ENCODE results near the gene MAP3K5.
A peak's percentile ranks its signal among the peaks of the same experiment; 100 is the strongest.

Gene MAP3K5

DNA sequence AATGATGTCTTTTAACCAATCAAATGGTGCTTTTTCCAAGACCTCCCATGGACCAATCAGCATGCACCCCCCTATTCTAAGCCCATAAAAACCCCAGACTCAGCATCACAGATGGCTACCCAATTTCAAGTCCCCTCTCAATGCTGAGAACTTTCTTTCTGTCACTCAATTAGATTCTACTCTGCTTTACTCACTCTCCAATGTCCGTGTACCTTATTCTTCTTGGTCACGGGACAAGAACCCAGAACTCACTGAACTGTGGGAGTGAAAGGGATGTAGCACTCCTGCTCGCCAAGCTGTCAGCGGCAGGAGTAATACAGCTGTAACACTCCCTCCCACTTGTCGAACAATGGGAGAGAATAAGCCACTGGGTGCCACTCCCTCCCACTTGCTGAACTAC is 221.2 kb downstream of the MAP3K5 start:
- no peak for DNase-seq (ENCODE audit: low spot score)

DNA sequence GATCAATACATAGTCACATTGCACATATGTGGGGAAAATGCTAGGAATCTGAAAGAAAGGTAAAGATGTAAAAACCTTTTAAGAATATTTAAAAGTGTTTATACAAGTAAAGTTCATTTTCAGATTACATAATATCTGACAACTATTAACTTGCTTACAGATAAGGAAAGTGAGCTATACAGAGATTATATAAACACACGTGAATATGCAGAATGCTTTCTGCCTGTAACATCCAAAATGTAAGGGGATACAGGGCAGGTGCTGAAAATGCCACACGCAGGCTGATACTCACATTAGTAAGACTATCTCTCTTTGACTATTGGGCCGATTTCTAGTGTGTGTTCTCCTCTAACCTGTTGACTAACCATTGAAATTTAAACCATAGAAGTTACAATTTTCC is 224.1 kb downstream of the MAP3K5 start:
- DNase-seq (ENCODE audit: low spot score), result no peak

DNA sequence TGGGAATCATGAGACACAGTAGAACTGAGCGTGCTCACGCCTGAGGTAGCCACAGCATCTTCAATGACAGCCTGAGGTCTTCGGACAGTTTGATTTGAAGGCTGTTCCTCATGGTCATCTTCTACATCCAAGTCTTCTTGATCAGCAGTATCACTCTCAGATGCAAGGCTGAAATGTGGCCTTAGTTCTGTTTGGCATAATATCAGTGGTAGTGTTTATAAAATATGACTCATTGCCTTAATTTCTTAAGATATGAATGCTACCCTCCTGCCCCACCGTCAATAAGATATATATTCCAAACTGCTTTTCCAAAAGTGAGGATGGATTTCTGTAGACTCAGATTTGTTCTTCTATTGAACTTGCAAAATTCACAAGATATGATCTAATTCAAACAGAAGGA is 224.6 kb downstream of the MAP3K5 start:
- no peak for DNase-seq (ENCODE audit: low spot score)

DNA sequence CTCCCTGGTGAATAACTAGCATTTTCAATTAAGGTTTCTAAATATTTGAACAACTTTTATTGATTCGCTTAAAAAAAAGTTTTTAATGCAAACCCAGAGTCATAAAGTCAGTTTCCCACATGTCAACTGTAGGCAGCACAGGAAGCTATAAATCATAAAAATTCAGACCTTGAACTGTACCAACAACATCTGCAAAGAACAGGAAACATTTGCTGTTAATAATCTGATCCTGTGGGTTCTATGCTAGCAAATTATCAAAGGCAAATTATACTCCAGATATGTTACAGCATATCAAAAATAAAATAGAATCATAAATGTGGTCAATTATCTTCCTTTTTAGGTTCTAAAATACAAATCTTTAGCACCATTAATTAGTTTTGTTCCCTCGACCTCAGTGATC is 225.4 kb downstream of the MAP3K5 start:
- no peak for DNase-seq (ENCODE audit: low spot score)

DNA sequence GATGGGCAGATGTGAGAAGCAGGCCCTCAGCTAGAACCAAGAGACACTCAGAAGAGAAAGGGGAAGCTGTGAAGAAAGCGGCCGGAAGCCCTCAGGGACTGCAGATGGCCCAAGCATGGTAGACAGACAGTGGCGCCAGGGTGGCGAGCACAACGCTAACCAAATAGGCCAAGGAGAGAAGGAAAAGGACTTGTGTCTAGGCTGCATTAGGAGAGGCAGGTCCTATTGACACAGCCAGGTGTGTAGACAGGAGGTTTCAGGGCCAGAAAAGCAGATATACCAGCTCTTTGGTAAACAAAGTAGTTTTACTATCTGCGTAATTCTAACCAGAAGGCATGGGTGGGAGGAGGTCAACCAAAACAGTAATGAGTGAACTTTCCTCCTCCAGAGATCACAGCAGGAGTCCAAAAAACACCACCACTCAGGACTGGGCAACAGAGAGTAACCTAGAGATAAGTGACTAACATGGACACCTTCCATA is 226.2 kb downstream of the MAP3K5 start:
- no peak for DNase-seq (ENCODE audit: low spot score)

DNA sequence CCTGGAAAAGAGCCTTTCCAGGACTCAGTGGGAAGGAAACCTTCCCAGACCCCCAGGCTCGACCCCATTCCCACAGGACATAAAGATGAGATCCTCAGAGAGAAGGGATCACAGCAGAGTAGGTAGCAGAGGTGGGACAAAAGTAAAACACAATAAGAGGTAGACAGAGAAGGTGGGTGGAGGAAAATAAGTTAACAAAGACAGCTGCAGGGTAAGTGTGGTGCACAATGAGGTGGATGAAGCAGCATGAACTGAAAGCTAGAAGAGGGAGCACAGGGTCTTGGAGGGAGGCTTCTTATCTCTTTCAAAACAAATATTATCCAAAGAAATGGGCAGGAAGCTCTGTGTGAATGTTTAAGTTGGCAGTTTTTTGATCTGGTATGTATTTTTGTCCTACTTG is 228.1 kb downstream of the MAP3K5 start:
- no peak for DNase-seq (ENCODE audit: low spot score)

DNA sequence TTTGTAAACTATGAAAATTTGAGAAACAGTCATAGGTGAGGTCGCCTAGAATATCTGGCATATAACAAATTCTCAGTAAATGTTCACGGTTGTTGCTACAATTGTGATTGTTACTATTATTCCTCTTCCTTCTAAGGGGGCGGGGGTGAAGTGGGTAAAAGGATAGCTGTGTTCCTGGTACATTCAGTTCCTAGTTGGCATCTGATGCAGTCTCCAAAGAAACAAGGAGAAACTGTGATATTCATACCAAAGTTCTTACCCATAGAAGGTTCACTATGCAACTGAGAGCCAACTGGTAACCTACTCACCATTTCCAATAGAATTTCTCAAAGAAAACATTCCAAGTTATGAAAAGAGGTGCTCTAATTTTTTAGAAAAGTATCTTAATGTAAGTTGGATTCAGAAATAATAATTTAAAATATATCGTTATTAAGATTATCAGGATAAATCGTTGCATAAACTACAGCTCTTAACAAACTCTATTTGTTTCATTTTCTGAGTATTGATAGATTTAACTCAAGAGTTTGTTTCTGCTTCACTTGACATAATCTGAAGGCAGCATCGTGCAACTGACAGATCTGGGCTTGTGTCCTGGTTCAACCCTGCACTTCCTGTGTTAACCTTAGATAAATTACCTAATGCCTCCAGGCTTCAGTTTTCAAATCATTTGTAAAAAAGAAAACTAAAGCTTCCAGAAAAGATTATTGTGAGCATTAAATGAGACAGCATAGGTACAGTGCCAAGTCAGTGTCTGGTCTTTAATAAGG is 228.7 kb downstream of the MAP3K5 start:
- DNase-seq (ENCODE audit: low spot score), result no peak

DNA sequence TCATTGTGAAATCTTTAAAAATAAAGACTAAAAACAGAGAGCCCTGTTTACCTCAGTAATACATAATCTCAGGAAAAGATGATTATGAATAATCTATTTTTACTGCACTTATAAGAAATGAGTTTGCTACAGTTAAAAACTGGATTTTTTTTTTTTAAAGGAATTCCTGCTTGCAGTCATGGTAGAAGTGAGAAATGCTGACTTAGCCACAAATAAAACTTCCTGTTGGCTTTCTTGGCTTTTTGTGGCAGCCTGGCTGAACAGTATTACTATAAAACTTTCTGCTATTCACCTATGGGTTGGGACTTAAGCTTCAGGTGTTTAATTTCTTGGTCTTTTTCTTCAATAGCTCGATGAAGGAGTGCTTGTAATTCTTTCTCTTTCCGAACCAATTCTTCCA is 230.1 kb downstream of the MAP3K5 start:
- DNase-seq (ENCODE audit: low spot score), result no peak

DNA sequence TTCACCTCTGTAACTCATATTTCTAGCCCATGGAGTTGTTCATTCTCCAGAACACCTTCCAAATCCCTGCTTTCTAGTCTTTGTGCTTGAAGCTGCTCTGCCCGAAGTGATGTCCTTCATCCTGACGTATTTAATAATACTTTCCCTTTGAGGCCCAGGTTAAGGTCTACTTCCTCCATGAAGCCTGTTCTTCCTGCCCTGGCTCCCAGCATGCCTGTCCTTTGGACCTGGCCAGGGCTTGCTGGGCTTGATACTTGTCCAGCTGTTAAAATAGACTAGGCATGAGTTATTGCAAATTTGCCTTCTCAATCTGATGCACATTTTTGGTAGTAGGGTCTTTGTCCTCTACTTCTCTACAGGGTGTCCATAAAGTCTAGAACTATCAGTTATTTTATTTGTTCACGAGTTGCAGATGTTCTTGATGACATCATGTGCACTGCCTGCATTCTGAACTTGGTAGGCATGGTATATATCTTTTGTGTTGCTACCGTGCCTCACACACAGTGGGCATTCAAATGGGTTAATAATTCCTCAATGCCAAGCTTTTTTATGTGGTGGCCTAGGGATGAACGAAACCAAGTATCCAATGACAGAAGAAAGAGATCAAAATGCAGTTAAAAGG is 239.0 kb downstream of the MAP3K5 start:
- no peak for DNase-seq (ENCODE audit: low spot score)

DNA sequence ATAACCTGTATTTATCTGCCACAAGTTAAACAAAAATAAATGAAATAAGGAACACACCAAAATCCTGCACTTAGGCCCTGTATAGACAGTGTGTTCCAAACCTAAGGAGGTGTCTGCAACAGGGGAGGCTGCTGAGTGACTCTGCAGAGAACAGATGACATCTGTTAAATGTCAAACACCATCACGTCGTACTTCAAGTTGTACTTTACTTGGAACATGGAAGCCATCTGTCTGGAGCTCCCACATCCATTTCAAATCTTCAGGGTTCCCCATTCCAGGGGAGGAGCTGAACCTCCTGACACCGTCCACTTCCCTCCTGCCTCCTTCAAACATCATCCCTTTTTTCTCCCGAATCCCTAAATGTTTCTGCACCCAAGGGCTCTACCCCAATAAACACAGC is 240.2 kb downstream of the MAP3K5 start:
- no peak for DNase-seq (ENCODE audit: low spot score)

DNA sequence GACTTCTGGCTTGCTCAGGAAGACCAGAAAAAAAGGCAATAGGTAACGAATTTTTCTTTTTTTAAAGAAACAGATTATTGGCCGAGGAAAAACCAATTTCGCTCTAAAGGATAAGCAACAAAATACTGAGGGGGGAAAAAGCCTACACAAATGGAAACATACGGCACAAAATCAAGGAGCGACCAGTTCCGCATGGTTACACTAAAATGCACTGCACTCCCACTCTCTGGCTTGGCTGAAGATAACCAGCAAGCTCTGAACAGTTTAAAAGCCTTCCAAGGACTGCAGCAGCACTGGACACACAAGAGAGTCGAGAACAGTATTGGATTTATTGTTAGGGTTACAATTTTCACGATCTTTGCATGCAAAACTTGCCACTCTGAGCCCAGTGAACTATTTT is 241.2 kb downstream of the MAP3K5 start:
- DNase-seq (ENCODE audit: low spot score), result no peak

DNA sequence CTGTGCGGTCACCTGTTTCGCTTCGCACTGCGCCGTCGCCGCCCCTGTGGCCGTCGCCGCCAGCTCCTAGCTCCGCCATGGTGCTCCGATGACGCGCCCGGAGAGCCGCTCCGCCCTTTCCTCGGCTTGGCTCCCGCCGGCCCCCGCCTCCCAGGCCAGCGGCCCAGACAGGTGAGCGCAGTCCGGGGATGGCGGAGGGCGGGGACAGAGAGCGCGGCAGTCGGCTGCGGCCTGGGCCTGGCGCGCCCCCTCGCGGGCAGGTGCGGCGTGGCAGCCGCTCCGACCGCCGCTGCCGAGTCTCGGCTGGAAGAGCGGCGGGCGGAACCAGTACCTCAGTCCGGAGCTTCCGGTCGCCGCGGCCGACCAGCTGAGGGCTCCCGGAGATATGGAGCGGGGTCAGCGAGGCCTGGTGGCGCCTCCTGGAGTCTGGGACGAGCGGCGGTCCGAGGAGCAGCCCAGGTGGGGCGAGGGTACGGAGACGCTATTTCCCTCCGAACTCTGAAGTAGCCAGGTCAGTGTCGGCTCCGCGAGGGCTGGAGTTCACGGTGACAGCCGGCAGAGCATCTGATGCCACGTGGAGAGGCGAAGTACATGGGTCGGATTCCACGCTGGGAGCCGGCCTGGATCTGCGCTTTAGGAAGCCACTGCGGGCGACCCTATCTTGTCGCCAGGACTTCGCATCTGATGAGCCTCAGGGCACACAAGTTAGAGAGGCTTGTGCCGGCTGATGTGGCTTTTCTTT is 241.8 kb downstream of the MAP3K5 start, which contains the start of gene MAP7:
MAP7 (minus strand) TSS at position 93 of the 742 bp plus-strand sequence; CDS start at position 79, 14 bp downstream.
- peak; percentile 56 for DNase-seq (ENCODE audit: low spot score)

DNA sequence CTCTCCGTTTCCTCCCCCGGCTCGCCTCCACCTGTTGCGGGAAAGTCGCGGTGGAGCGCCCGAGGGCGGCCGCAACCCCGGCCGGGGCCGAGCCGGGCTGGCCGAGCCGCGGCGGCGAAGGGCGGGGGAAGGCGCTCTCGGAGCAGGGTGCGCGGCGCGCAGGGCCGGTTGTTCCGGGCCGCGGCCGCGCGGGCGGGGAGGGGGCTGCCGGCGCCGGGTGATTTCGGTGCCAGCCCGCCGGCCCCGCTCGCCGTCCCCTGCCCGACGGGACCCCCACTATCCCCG is 242.3 kb downstream of the MAP3K5 start:
- no peak for DNase-seq (ENCODE audit: low spot score)

DNA sequence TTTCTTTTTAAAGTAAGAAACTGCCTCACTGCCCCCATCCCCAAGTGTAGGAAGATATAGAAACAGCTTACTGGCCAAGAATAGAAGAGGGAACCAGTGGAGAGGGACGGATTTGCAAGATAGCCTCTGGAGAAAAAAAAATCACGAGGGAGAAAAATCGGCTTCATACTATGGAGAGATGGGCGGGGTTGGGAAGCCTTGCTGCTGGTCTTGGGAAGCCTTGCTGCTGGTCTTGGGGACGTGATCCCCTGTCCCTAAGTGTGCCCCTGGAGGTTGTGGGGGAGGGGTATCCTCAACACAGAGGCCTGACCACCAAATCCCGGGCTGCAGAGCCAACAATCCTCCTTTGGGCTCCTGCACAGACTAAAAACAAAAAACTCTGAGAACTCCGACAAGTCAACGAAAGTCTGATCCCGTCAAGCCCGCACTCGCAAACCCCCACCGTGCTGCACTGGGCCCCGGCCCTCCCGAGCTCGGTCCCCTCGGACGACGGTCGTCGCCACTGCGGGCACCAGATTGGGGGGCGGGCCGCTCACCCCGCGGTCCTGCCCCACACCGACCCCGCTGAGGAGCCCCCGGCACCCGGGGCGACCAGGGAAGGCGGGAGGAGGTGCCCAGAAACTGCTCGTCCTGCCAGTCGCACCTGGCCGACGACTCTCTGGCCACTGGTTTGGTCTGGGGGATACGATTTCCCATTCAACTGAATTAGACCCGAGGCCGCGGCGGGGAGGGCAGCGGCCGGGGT is 242.8 kb downstream of the MAP3K5 start:
- DNase-seq (ENCODE audit: low spot score), result no peak

DNA sequence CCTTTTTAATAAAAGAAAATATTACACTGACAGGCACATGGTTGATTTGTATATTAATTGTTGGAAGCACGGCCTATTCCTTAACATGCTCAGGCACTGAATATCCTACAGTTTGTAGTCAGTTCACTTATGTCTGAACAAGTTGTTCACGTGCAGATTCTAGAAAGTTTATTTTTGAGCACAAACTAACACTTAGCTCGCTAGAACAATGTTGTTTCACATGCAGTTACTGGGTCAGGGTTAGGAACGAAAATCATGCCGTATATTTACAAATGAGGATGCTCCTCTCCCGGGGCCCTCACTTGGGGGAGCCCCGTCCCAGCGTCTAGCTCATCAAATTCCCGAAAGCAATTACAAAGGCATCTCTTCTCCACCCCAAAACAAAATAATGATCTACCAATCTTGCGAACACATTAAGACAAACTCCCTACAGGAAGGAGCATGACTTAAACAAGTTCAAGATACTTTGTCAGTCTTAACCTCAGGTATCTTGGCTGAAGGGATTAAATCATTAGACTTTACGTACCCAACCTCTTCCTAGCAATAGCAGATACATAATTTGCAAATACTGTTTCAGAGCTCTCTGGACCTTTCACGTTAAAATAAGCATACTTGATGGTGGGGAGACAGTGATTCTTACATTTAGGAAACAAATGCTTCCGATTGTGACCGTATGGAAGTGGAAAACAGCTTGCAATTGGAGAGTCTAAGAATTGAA is 243.5 kb downstream of the MAP3K5 start:
- no peak for DNase-seq (ENCODE audit: low spot score)

DNA sequence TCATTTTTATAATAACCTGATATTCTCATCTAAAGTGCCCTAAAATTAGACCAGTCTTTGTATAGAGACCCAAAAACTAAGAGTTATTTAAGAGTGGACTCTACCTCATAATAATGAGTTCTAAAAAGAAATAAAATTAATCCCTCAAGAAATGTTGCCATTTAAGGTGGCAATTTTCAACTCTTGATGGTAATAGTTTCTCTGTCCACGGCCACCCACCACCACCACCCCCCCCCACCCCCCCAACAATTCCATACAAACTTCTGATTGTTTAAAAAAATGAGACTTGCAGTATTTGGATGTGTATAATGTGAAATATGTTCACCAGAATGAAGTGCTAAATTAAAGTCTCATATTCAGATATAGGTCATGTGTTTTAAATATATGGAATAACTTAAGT is 244.4 kb downstream of the MAP3K5 start:
- DNase-seq (ENCODE audit: low spot score), result no peak

DNA sequence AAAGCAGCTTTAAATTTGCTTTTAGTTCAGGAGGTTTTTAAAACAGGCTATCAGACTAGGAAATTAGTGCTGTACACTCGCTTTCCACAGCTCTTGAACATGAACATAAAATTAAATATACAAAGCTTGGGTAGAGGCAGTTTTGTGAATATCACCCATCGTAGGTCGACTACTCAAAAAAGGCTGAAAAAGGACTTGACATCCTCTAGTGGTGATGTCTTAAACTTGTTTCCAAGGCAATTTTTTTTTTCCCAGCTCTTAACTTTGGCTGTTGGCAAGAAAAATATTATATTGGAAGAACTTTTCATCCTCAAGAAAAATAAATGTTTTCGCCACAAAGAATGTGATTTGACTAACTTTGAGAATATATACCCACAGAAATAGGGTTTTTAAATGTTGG is 244.9 kb downstream of the MAP3K5 start:
- DNase-seq (ENCODE audit: low spot score), result no peak

DNA sequence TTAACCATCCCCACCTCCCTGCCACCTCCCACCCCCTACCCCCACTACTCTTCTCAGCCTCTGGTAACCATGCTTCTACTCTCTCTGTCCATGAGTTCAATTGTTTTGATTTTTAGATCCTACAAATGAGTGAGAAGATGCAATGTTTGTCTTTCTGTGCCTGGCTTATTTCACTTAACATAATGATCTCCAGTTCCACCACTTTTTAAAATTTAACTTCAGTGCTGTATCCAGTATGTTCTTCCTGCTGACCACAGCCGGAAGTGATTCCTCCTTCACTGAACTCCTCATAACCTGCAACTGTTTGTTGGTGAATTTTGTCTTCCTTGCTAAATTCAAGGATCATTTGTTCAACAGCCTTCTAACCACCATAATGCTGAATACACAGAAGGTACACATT is 245.9 kb downstream of the MAP3K5 start:
- DNase-seq (ENCODE audit: low spot score), result no peak

DNA sequence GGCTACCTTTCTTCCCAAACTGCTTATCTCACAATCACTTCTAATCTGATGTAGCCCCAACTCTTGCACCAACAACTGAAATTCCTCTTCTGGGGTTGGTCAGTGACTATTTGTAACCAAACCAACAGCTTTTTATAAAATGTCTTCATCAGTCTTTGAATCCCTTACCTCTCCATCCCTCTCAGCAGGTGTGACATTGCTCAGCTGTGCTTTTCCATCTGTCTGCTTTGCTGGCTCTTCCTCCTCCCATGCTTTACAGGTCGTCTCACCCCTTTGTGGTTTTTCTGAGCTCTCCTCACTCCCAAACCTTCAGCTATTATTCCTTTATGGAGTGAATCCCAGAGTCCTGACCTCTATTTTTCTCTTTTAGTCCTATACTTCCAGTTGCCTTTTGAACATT is 248.0 kb downstream of the MAP3K5 start:
- DNase-seq (ENCODE audit: low spot score), result no peak

DNA sequence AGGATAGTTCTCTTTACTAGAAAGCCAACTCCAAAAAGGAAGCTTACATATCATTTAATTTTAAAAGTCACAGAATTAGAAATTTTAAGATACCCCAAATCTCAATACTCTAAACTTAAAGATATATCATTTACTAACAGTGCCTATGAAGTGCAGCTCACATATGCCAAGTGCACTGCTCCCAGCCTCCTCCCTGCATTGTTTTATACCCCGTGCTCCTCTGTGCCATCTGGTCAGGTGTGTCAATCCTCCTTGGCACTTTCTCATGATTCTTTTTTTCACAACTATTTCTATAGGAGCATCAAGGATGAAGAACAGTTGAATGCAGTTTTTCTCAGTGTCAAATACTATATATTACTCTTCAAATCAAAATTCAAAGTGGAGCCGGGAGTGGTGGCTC is 250.9 kb downstream of the MAP3K5 start:
- DNase-seq (ENCODE audit: low spot score), result no peak

DNA sequence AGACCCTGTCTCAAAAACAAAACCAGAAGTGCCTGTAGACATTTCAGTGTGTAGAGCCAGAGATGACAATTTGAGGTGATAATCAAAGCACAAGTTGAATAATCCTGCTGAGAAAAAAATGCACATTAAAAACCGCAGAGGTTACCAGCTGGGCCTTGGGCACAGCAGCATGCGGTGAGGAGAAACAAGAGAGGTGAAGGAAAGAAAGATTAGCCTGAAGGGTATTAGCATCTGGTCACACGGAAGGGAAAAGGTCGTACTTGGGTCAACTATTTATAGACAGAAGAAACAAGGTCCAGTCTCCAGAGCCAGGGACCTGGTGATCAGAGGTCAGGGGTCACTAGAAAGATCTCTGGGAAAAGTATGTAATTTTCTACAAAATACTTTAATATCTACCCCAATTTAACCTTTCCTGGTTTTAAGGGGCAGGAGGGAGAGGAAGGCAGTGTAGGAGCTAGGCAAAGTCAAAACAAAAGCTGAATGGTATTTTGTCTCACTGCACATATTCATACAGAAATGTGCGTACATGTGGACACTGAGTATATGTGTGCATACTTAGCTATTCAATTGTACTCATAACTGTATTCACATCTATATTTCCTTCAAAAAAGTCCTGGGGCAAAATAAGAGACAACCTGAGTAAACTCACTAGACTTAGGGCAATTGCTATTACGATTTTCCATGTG is 252.2 kb downstream of the MAP3K5 start:
- no peak for DNase-seq (ENCODE audit: low spot score)
